H1 (cell line): ENCODE data around the gene KIF4A. TPM values are rescaled to one million over a fixed set of nuclear protein-coding genes. Genes with fewer than 3 reads are reported as not detected.

ENCODE experiments used
- CTCF ChIA-PET: fragments of 300-600 bp; sonication (Branson Sonifier 250); formaldehyde crosslinking; loops from one replicate; lab custom pipeline; 2021; ENCODE audit not compliant: partially characterized antibody; lab: Charles Lee
- POLR2A ChIA-PET: fragments of 300-600 bp; sonication (Branson Sonifier 250); formaldehyde crosslinking; loops from one replicate; lab custom pipeline; 2021; ENCODE audit warnings: inconsistent platforms; ENCODE audit not compliant: partially characterized antibody; lab: Charles Lee
- DNase-seq, 2 experiments: peaks; one replicate each; pipeline versions ENCODE4 v3.0.0 to v3.0.0-alpha.2; 2010 to 2022; ENCODE audit warnings: low spot score in 2 of 2, low read depth in 1 of 2, mixed read lengths in 1 of 2
- FAIRE-seq: peaks from 2 replicates; lab custom pipeline; 2011; peaks lifted over from hg19 to GRCh38; lab: Jason Lieb, UNC
- H2AFZ ChIP-seq: 2 replicates; pipeline ENCODE4 v1.8.1; 2012; ENCODE audit warnings: low read length, inconsistent platforms
- H2AK5ac ChIP-seq: 2 replicates; pipeline ENCODE4 v1.6.1; 2013; ENCODE audit warnings: low read depth, low read length
- H2BK120ac ChIP-seq: replicated peaks from 2 replicates; pipeline ENCODE3; 2013; ENCODE audit warnings: low read depth, low read length, inconsistent platforms
- H2BK12ac ChIP-seq: 2 replicates; pipeline ENCODE4 v1.6.1; 2013; ENCODE audit warnings: low read depth, low read length
- H2BK15ac ChIP-seq: 2 replicates; pipeline ENCODE4 v1.6.1; 2013; ENCODE audit warnings: low read length
- H2BK20ac ChIP-seq: 2 replicates; pipeline ENCODE4 v1.6.1; 2013; ENCODE audit warnings: low read length
- H2BK5ac ChIP-seq: 2 replicates; pipeline ENCODE4 v1.6.1; 2013; ENCODE audit warnings: low read depth, low read length
- H3K14ac ChIP-seq: 2 replicates; pipeline ENCODE4 v1.6.1; 2013; ENCODE audit warnings: inconsistent platforms; ENCODE audit not compliant: insufficient read length
- H3K18ac ChIP-seq: 2 replicates; pipeline ENCODE4 v1.6.1; 2013; ENCODE audit warnings: low read length; ENCODE audit errors: extremely low read depth
- H3K23ac ChIP-seq: 2 replicates; pipeline ENCODE4 v1.6.1; 2013; ENCODE audit warnings: inconsistent platforms; ENCODE audit not compliant: insufficient read length
- H3K23me2 ChIP-seq: 2 replicates; pipeline ENCODE4 v1.6.1; 2013; ENCODE audit warnings: low read depth, low read length
- H3K27ac ChIP-seq: 2 replicates; pipeline ENCODE4 v1.6.1; 2011; ENCODE audit warnings: low read depth, low read length, inconsistent platforms
- H3K27me3 ChIP-seq, 4 experiments: replicated peaks in 1 of 4; 1 replicate in 1 of 4; 2 replicates in 3 of 4; pipeline versions ENCODE4 v1.6.1 to v1.8.1; 2011 to 2013; ENCODE audit warnings: low read length in 3 of 4, mild to moderate bottlenecking in 3 of 4, inconsistent platforms in 2 of 4, mixed read lengths in 2 of 4, moderate library complexity in 1 of 4; ENCODE audit not compliant: control insufficient read depth in 3 of 4, insufficient read depth in 3 of 4; ENCODE audit errors: extremely low read depth in 1 of 4
- H3K36me3 ChIP-seq, 4 experiments: 2 replicates each; pipeline versions ENCODE4 v1.6.1 to v1.8.1; 2011 to 2013; ENCODE audit warnings: mild to moderate bottlenecking in 4 of 4, low read length in 3 of 4, moderate library complexity in 2 of 4, control low read depth in 1 of 4, inconsistent platforms in 1 of 4; ENCODE audit not compliant: insufficient read depth in 4 of 4, control insufficient read depth in 2 of 4
- H3K4ac ChIP-seq: replicated peaks from 2 replicates; pipeline ENCODE3; 2013; ENCODE audit warnings: low read length, low read depth, mixed read lengths, inconsistent platforms; ENCODE audit not compliant: insufficient read length
- H3K4me1 ChIP-seq, 4 experiments: replicated peaks in 1 of 4; 1 replicate in 1 of 4; 2 replicates in 3 of 4; pipeline versions ENCODE4 v1.6.1 to v1.8.1; 2011 to 2013; ENCODE audit warnings: low read length in 3 of 4, inconsistent platforms in 2 of 4, mixed read lengths in 1 of 4; ENCODE audit not compliant: insufficient read depth in 4 of 4, control insufficient read depth in 3 of 4
- H3K4me2 ChIP-seq, 2 experiments: 2 replicates each; pipeline versions ENCODE4 v1.6.1 to v1.8.1; 2011 to 2013; ENCODE audit warnings: low read depth in 2 of 2, low read length in 2 of 2, control low read depth in 1 of 2, inconsistent platforms in 1 of 2, mild to moderate bottlenecking in 1 of 2; ENCODE audit not compliant: insufficient read depth in 1 of 2
- H3K4me3 ChIP-seq, 4 experiments: fragments of 200-600, 300-600 bp in 1 of 4; sonication (generic), shearing (Covaris generic), sonication (Bioruptor Twin) in 1 of 4; 2 replicates each; pipeline versions ENCODE4 v1.5.1 to v1.8.1; 2011 to 2016; ENCODE audit warnings: low read length in 4 of 4, low read depth in 3 of 4, control low read depth in 2 of 4, inconsistent platforms in 2 of 4, mild to moderate bottlenecking in 2 of 4, mixed read lengths in 1 of 4, moderate library complexity in 1 of 4; ENCODE audit not compliant: insufficient read depth in 2 of 4; ENCODE audit errors: extremely low read depth in 1 of 4
- H3K56ac ChIP-seq: replicated peaks from 2 replicates; pipeline ENCODE3; 2013; ENCODE audit warnings: low read depth, mild to moderate bottlenecking, mixed read lengths, low read length, inconsistent platforms; ENCODE audit not compliant: insufficient read length
- H3K79me1 ChIP-seq: 2 replicates; pipeline ENCODE4 v1.6.1; 2013; ENCODE audit warnings: low read depth, low read length, control low read depth
- H3K79me2 ChIP-seq, 2 experiments: 2 replicates each; pipeline versions ENCODE4 v1.6.1 to v1.8.1; 2012 to 2013; ENCODE audit warnings: low read length in 2 of 2, mild to moderate bottlenecking in 2 of 2, inconsistent platforms in 1 of 2; ENCODE audit not compliant: insufficient read depth in 2 of 2, control insufficient read depth in 1 of 2
- H3K9ac ChIP-seq, 4 experiments: replicated peaks in 1 of 4; 1 replicate in 1 of 4; 2 replicates in 3 of 4; pipeline versions ENCODE4 v1.6.1 to v1.8.1; 2011 to 2013; ENCODE audit warnings: low read depth in 3 of 4, low read length in 3 of 4, control low read depth in 2 of 4, mild to moderate bottlenecking in 2 of 4, moderate library complexity in 2 of 4, inconsistent platforms in 1 of 4; ENCODE audit errors: extremely low read depth in 1 of 4
- H3K9me3 ChIP-seq, 2 experiments: 2 replicates each; pipeline versions ENCODE4 v1.6.1 to v1.8.1; 2012 to 2013; ENCODE audit warnings: mild to moderate bottlenecking in 2 of 2, moderate library complexity in 2 of 2, control low read depth in 1 of 2, inconsistent platforms in 1 of 2, low read depth in 1 of 2, low read length in 1 of 2, mixed read lengths in 1 of 2; ENCODE audit not compliant: insufficient read depth in 2 of 2
- H4K20me1 ChIP-seq, 2 experiments: replicated peaks in 1 of 2; 2 replicates each; pipeline versions ENCODE3 to v1.8.1; 2011 to 2013; ENCODE audit warnings: inconsistent platforms in 2 of 2, low read length in 2 of 2, mild to moderate bottlenecking in 1 of 2; ENCODE audit not compliant: insufficient read depth in 2 of 2, control insufficient read depth in 1 of 2
- H4K5ac ChIP-seq: 2 replicates; pipeline ENCODE4 v1.6.1; 2013; ENCODE audit warnings: low read length, low read depth, mixed read lengths, inconsistent platforms; ENCODE audit not compliant: insufficient read length
- H4K8ac ChIP-seq: 2 replicates; pipeline ENCODE4 v1.8.0; 2013; ENCODE audit warnings: mild to moderate bottlenecking, moderate library complexity, low read length, inconsistent platforms; ENCODE audit not compliant: insufficient read depth; ENCODE audit errors: extremely low read depth
- H4K91ac ChIP-seq: replicated peaks from 2 replicates; pipeline ENCODE3; 2013; ENCODE audit warnings: low read length, mixed read lengths, inconsistent platforms; ENCODE audit not compliant: insufficient read length
- ASH2L ChIP-seq: fragments of 200-600, 300-600 bp; sonication (generic); IDR thresholded peaks from one replicate; pipeline ENCODE4 v1.7.1; 2017; ENCODE audit warnings: low read length
- PHF8 ChIP-seq: fragments of 200-600 bp; sonication (generic); conservative IDR thresholded peaks from 2 replicates; pipeline ENCODE4 v1.7.1; 2012; ENCODE audit warnings: low read depth, mild to moderate bottlenecking, inconsistent platforms, low read length, moderate library complexity
- RAD21 ChIP-seq, 2 experiments: IDR thresholded peaks in 1 of 2; conservative IDR thresholded peaks in 1 of 2; 2 replicates each; pipeline ENCODE4 v1.6.1; 2011; ENCODE audit warnings: low read depth in 2 of 2, low read length in 2 of 2, improper control_type of control experiment in 1 of 2, inconsistent platforms in 1 of 2, mild to moderate bottlenecking in 1 of 2, moderate library complexity in 1 of 2
- RNF2 ChIP-seq: fragments of 200-900, 300-1000 bp; sonication (generic); IDR thresholded peaks from 2 replicates; pipeline ENCODE4 v1.7.1; 2016; ENCODE audit warnings: borderline replicate concordance, low read depth, mild to moderate bottlenecking, antibody characterized with exemption, low read length; ENCODE audit not compliant: poor library complexity, severe bottlenecking; ENCODE audit errors: missing control alignments
- SIRT6 ChIP-seq: IDR thresholded peaks from one replicate; pipeline ENCODE4 v1.7.1; 2012; ENCODE audit warnings: low read length, inconsistent platforms
- WGBS, 2 experiments: shearing (Covaris generic) in 1 of 2; methylation state at CpG; one replicate each; pipeline versions ENCODE4 v1.1.6 to v1.1.7; 2013 to 2015; ENCODE audit warnings: low lambda C conversion rate in 2 of 2, mixed read lengths in 2 of 2, inconsistent platforms in 1 of 2, low coverage in 1 of 2, missing lambda C conversion rate in 1 of 2; ENCODE audit not compliant: insufficient replicate concordance in 2 of 2, insufficient coverage in 1 of 2, insufficient read length in 1 of 2; ENCODE audit errors: extremely low coverage in 1 of 2, missing lambda C conversion rate in 1 of 2; 5-methylcytosine and 5-hydroxymethylcytosine counted together
- polyA plus RNA-seq, 7 experiments: library from polyadenylated mRNA; depleted of rRNA in 3 of 7; stranded (reverse) in 5 of 7; unstranded in 2 of 7; fragments of >200 nt in 5 of 7; fragments of 200-250 nt in 2 of 7; gene quantifications; 1 replicate in 5 of 7; 2 replicates in 1 of 7; 4 replicates in 1 of 7; pipeline versions ENCODE4 v1.2.1 to v1.2.3, GENCODE V29; 2011 to 2013; ENCODE audit warnings: missing spikeins in 2 of 7, mixed read lengths in 2 of 7
- total RNA-seq: library from RNA; stranded (reverse); fragmentation: NEBNext Ultra II Directional; extraction: Animal tissue kit (Norgen Biotek cat#: 25700); gene quantifications from 2 replicates; pipeline ENCODE4 v1.2.1, GENCODE V29; 2021
- TF ChIP-seq, protein P1 (sequence below), 3 experiments: IDR thresholded peaks; 1 replicate in 2 of 3; 2 replicates in 1 of 3; pipeline versions ENCODE4 v1.5.1 to v1.6.1; 2011; ENCODE audit warnings: low read length in 3 of 3, mild to moderate bottlenecking in 3 of 3, inconsistent platforms in 2 of 3, low read depth in 1 of 3, moderate library complexity in 1 of 3; ENCODE audit not compliant: insufficient read depth in 1 of 3; ENCODE audit errors: control extremely low read depth in 1 of 3

Gene KIF4A
- total and polyA plus RNA-seq, 2 of the 8 experiments (the other 6 are each of a cell fraction or from before 2014, with no cell fraction given), result 10.9 to 35.7 TPM

- no peak overlapping the region for H3K27ac ChIP-seq
- H3K4ac ChIP-seq, result no peak overlapping the region
- FAIRE-seq, result no peak
- H3K23me2 ChIP-seq, result peaks cover 8% of the 10 kb centered on the region
- no peak overlapping the region for H2AK5ac ChIP-seq
- H3K9ac ChIP-seq, result peak overlapping the region in 1 of 4 experiments; percentile 43; a peak in 4 of 7 replicates
- H3K23ac ChIP-seq, result no peak overlapping the region
- H3K18ac ChIP-seq, result no peak overlapping the region; the same call in 1 of the 2 replicates
- 4% methylated on average over 16 of the region's 39 CpGs; no CpG with 5 or more reads in 1 of the 2 experiments for WGBS, 2 experiments
- H3K9me3 ChIP-seq, result no peaks in the 10 kb centered on the region
- TF ChIP-seq, protein P1, sequence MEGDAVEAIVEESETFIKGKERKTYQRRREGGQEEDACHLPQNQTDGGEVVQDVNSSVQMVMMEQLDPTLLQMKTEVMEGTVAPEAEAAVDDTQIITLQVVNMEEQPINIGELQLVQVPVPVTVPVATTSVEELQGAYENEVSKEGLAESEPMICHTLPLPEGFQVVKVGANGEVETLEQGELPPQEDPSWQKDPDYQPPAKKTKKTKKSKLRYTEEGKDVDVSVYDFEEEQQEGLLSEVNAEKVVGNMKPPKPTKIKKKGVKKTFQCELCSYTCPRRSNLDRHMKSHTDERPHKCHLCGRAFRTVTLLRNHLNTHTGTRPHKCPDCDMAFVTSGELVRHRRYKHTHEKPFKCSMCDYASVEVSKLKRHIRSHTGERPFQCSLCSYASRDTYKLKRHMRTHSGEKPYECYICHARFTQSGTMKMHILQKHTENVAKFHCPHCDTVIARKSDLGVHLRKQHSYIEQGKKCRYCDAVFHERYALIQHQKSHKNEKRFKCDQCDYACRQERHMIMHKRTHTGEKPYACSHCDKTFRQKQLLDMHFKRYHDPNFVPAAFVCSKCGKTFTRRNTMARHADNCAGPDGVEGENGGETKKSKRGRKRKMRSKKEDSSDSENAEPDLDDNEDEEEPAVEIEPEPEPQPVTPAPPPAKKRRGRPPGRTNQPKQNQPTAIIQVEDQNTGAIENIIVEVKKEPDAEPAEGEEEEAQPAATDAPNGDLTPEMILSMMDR (IDR thresholded peaks at IDR 0.05; ENCODE audit: control extremely low read depth in 1 of 3, insufficient read depth in 1 of 3, low read depth in 1 of 3, low read length in 3 of 3), result peak in 2 of 3 experiments; percentile 21 to 59; a peak in 2 of 4 replicates
- TF ChIP-seq RAD21 (IDR thresholded peaks at IDR 0.05 in 1 of 2, conservative IDR thresholded peaks at IDR 0.05 in 1 of 2; ENCODE audit: low read depth in 2 of 2, low read length in 2 of 2), result peak; percentile 27; a peak in 2 of 4 replicates
- no peak for TF ChIP-seq RNF2
- no peak for TF ChIP-seq SIRT6
- TF ChIP-seq ASH2L, result peak; percentile 28
- peak; percentile 25; the same call in 1 of the 2 replicates for TF ChIP-seq PHF8
- H3K4me2 ChIP-seq, result peak overlapping the region; percentile 60 to 64
- peaks cover 0 to 3% of the 10 kb centered on the region in 2 experiments for H4K20me1 ChIP-seq
- H4K8ac ChIP-seq, result 0 out of 2 replicates have a peak overlapping the region, but pooled peaks have one; percentile 35
- H2BK5ac ChIP-seq, result no peak overlapping the region
- CTCF ChIA-PET, result interaction anchor here (0.6 to 1.8 kb wide), 16 partner anchors 9 to 417 kb away, joined by 3 to 10 read pairs (median 4); partner anchors contain the start of gene GDPD2
- H2BK15ac ChIP-seq, result no peak overlapping the region
- peaks cover 0 to 17% (median 5%) of the 10 kb centered on the region in 4 experiments; a peak in 6 of 7 replicates for H3K4me1 ChIP-seq
- H2BK12ac ChIP-seq, result no peak overlapping the region
- H2AFZ ChIP-seq, result no peak overlapping the region; the same call in 1 of the 2 replicates
- no peaks in the 10 kb centered on the region for H3K27me3 ChIP-seq
- DNase-seq, result peak in 1 of 2 experiments; percentile 73
- H4K91ac ChIP-seq, result no peak overlapping the region
- peaks cover 0 to 5% (median under 1%) of the 10 kb centered on the region in 4 experiments; a peak in 3 of 8 replicates for H3K36me3 ChIP-seq
- no peak overlapping the region for H3K56ac ChIP-seq
- peaks cover 14 to 22% of the 10 kb centered on the region in 2 experiments for H3K79me2 ChIP-seq
- no peak overlapping the region for H2BK120ac ChIP-seq
- POLR2A ChIA-PET, result interaction anchor here (1.2 to 1.7 kb wide), 5 partner anchors 17 to 518 kb away, joined by 3 to 7 read pairs (median 4); partner anchors contain the start of gene GDPD2
- H4K5ac ChIP-seq, result no peak overlapping the region
- peak overlapping the region; percentile 30 to 65 (median 36) for H3K4me3 ChIP-seq
- no peaks in the 10 kb centered on the region; the same call in 1 of the 2 replicates for H3K79me1 ChIP-seq
- H3K14ac ChIP-seq, result no peak overlapping the region
- H2BK20ac ChIP-seq, result no peak overlapping the region
These were observed 162.3 kb downstream of the KIF4A start for GRCh38 chrX:70452143-70452733.
